HepG2 (cell line): ENCODE results near the gene TSC22D4. TPM values are rescaled to one million over a fixed set of nuclear protein-coding genes. Genes with fewer than 3 reads are reported as not detected.

Source experiments
- CAMTA2 ChIP-seq: sonication (generic); formaldehyde crosslinking; IDR thresholded peaks from 2 replicates; pipeline ENCODE4 v1.4.0; 2020; ENCODE audit warnings: mild to moderate bottlenecking, missing genetic modification reagents, borderline replicate concordance
- CBX1 ChIP-seq: IDR thresholded peaks from one replicate; pipeline ENCODE4 v1.6.1; 2016; ENCODE audit warnings: antibody characterized with exemption, low read depth
- MTF1 ChIP-seq: sonication (generic); formaldehyde crosslinking; IDR thresholded peaks from 2 replicates; pipeline ENCODE4 v1.5.0; 2020; ENCODE audit warnings: missing genetic modification reagents
- PATZ1 ChIP-seq: sonication (generic); formaldehyde crosslinking; IDR thresholded peaks from 2 replicates; pipeline ENCODE4 v1.4.0; 2020; ENCODE audit warnings: missing genetic modification reagents
- PHF8 ChIP-seq: sonication (generic); formaldehyde crosslinking; IDR thresholded peaks from 2 replicates; pipeline ENCODE4 v1.5.0; 2020; ENCODE audit warnings: missing genetic modification reagents
- PPARG ChIP-seq: conservative IDR thresholded peaks from 2 replicates; pipeline ENCODE4 v1.6.1; 2016; ENCODE audit warnings: missing biosample characterization, missing genetic modification reagents
- TOE1 ChIP-seq: sonication (generic); formaldehyde crosslinking; IDR thresholded peaks from 2 replicates; pipeline ENCODE4 v1.4.0; 2020; ENCODE audit warnings: mild to moderate bottlenecking, missing genetic modification reagents
- YEATS4 ChIP-seq: sonication (generic); formaldehyde crosslinking; IDR thresholded peaks from 2 replicates; pipeline ENCODE4 v1.4.0; 2020; ENCODE audit warnings: missing genetic modification reagents, borderline replicate concordance
- ZNF598 ChIP-seq: sonication (generic); formaldehyde crosslinking; IDR thresholded peaks from 2 replicates; pipeline ENCODE4 v1.5.1; 2020; ENCODE audit warnings: mild to moderate bottlenecking, missing genetic modification reagents, borderline replicate concordance
- ZNF703 ChIP-seq: sonication (generic); formaldehyde crosslinking; IDR thresholded peaks from 2 replicates; pipeline ENCODE4 v1.5.1; 2020; ENCODE audit warnings: missing genetic modification reagents, mild to moderate bottlenecking, moderate library complexity, borderline replicate concordance
- ZNF770 ChIP-seq: sonication (generic); formaldehyde crosslinking; IDR thresholded peaks from 2 replicates; pipeline ENCODE4 v1.5.0; 2020; ENCODE audit warnings: mild to moderate bottlenecking, missing genetic modification reagents
- ZNF784 ChIP-seq: sonication (generic); formaldehyde crosslinking; IDR thresholded peaks from 2 replicates; pipeline ENCODE4 v1.5.1; 2020; ENCODE audit warnings: missing genetic modification reagents, mild to moderate bottlenecking, borderline replicate concordance
- ZNF83 ChIP-seq: sonication (generic); formaldehyde crosslinking; IDR thresholded peaks from 2 replicates; pipeline ENCODE4 v1.4.0; 2020; ENCODE audit warnings: missing genetic modification reagents, mild to moderate bottlenecking, borderline replicate concordance
- ZSCAN29 ChIP-seq: sonication (generic); formaldehyde crosslinking; conservative IDR thresholded peaks from 2 replicates; pipeline ENCODE4 v1.4.0; 2020; ENCODE audit warnings: mild to moderate bottlenecking, missing genetic modification reagents
- polyA plus RNA-seq, 8 experiments: library from polyadenylated mRNA; depleted of rRNA in 3 of 8; stranded (reverse) in 7 of 8; unstranded in 1 of 8; fragments of >200 nt; fragmentation: Illumina TruSeq in 4 of 8; extraction: Trizol in 4 of 8; gene quantifications; 2 replicates each; pipeline versions ENCODE4 v1.2.1 to v1.2.3, GENCODE V29; 2011 to 2016; ENCODE audit warnings: low read depth in 4 of 8, missing spikeins in 1 of 8, mixed read lengths in 1 of 8; ENCODE audit not compliant: insufficient read depth in 1 of 8
- total RNA-seq, 5 experiments: library from RNA; depleted of rRNA; stranded (reverse); fragments of >200 nt; fragmentation: Illumina TruSeq; extraction: Trizol; gene quantifications; 2 replicates each; pipeline ENCODE4 v1.2.3, GENCODE V29; 2016; ENCODE audit warnings: low read depth in 1 of 5
- TF ChIP-seq, protein P1 (sequence below): sonication (generic); formaldehyde crosslinking; conservative IDR thresholded peaks from 2 replicates; pipeline ENCODE4 v1.8.0; 2022; ENCODE audit warnings: missing genetic modification reagents
- TF ChIP-seq, protein P2 (sequence below): sonication (generic); formaldehyde crosslinking; IDR thresholded peaks from 2 replicates; pipeline ENCODE4 v1.4.0; 2020; ENCODE audit warnings: missing genetic modification reagents
- TF ChIP-seq, protein P3 (sequence below): sonication (generic); formaldehyde crosslinking; IDR thresholded peaks from 2 replicates; pipeline ENCODE4 v1.8.0; 2022; ENCODE audit warnings: missing genetic modification reagents, mild to moderate bottlenecking, borderline replicate concordance

TSC22D4 gene
- total and polyA plus RNA-seq, 2 of the 13 experiments (the other 11 are each of a cell fraction or from before 2014, with no cell fraction given), result 7.7 to 8.7 TPM

DNA sequence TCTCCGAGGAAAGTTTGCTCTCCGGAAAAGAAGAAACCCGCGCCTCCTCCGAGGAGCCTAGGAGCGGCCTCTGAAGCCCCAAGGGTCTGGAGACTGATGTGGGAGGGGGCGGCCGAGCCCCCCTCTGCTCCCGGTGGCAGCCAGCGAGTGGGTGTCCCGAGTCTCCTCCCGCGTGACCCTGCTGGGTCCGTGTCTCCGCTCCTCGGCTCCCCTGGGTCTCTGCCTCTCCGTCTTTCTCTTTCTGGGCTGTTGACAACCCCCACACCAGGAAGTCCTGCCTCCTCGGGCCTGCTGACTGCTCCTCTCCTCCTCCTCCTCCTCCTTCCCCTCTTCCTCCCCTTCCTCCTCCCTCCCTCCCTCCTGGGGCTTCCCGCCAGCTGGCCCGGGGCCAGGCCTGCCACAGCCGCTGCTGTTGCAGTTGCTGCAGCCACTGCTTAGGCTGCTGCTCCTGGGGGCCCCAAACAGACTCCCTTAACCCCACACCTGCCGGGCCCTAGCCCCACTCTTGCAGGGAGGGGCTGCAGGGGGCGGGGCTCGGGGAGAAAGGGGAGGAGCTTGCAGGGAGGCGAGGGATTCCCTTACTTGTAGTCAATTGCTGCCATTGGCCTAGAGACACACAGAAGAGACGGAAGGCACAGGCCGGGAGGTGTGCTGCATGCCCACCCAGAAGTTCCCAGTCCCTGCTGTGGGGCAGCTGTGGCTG, at the start of gene TSC22D4 (continued):
- TF ChIP-seq, protein P1, sequence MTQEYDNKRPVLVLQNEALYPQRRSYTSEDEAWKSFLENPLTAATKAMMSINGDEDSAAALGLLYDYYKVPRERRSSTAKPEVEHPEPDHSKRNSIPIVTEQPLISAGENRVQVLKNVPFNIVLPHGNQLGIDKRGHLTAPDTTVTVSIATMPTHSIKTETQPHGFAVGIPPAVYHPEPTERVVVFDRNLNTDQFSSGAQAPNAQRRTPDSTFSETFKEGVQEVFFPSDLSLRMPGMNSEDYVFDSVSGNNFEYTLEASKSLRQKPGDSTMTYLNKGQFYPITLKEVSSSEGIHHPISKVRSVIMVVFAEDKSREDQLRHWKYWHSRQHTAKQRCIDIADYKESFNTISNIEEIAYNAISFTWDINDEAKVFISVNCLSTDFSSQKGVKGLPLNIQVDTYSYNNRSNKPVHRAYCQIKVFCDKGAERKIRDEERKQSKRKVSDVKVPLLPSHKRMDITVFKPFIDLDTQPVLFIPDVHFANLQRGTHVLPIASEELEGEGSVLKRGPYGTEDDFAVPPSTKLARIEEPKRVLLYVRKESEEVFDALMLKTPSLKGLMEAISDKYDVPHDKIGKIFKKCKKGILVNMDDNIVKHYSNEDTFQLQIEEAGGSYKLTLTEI, result no peak
- TF ChIP-seq ZSCAN29 (CRISPR knock-in tag) (no peak), ZNF770 (CRISPR knock-in tag) (no peak), CBX1 (no peak), MTF1 (no peak), CAMTA2 (CRISPR knock-in tag) (no peak), PATZ1 (CRISPR knock-in tag) (peak; percentile 94), ZNF703 (CRISPR knock-in tag) (no peak), PHF8 (CRISPR knock-in tag) (peak; percentile 39; the same call in 1 of the 2 replicates), YEATS4 (peak; percentile 44; the same call in 1 of the 2 replicates), TOE1 (no peak), ZNF784 (CRISPR knock-in tag) (0 out of 2 replicates have a peak, but pooled peaks have one; percentile 68), ZNF83 (no peak), ZNF598 (no peak), PPARG (CRISPR knock-in tag) (no peak)
- TF ChIP-seq, protein P2, sequence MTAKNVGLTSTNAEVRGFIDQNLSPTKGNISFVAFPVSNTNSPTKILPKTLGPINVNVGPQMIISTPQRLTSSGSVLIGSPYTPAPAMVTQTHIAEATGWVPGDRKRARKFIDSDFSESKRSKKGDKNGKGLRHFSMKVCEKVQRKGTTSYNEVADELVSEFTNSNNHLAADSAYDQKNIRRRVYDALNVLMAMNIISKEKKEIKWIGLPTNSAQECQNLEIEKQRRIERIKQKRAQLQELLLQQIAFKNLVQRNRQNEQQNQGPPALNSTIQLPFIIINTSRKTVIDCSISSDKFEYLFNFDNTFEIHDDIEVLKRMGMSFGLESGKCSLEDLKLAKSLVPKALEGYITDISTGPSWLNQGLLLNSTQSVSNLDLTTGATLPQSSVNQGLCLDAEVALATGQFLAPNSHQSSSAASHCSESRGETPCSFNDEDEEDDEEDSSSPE (CRISPR knock-in tag), result no peak
- TF ChIP-seq, protein P3, sequence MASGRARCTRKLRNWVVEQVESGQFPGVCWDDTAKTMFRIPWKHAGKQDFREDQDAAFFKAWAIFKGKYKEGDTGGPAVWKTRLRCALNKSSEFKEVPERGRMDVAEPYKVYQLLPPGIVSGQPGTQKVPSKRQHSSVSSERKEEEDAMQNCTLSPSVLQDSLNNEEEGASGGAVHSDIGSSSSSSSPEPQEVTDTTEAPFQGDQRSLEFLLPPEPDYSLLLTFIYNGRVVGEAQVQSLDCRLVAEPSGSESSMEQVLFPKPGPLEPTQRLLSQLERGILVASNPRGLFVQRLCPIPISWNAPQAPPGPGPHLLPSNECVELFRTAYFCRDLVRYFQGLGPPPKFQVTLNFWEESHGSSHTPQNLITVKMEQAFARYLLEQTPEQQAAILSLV, result peak; percentile 14; the same call in 1 of the 2 replicates
